Measurements from ENCODE around the gene WNK2. TPM values are rescaled to one million over a fixed set of nuclear protein-coding genes. Genes with fewer than 3 reads are reported as not detected.

WNK2 gene
- total and polyA plus RNA-seq, 2 donors (not counting 3 experiments of a cell fraction or from before 2014, with no cell fraction given) = not detected

DNA sequence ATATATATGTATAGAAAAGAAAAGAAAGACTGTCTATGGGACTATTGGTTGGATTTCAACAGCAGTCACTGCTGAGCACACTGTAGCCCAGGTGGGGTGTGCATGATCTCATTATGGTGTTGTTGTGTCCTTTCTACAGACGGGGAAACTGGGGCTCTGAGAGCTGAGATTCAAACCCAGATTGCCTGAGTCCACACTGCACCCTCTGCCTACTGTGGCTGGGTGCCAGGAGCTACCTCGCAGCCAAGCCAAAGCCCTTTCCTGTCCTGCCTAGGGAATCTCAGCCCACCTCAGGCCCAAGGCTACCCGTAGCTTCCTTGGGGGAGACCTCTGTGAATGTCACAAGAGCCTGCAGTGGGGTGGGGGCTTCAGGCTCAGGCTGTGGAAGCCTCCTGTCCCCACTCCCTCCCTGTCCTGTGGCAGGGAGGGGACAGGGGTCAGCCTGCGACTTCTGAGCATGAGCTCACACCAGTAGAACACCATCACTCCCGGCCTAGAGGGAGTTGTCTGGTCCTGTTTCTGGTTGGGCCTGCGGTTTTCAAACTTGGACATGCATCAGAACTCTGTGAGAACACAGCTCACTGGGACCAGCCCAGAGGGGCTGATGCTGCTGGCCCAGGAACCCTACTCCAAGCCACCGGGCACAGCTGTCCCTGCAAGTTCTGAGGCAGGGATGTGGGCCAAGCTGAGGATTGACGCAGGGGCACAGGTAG is 42.0 kb upstream of the WNK2 start:
- TF ChIP-seq POLR2AphosphoS5 (IDR thresholded peaks at IDR 0.05; ENCODE audit: insufficient read depth, low read depth, low read length) (no peak), EZH2 (IDR thresholded peaks at IDR 0.05; ENCODE audit: borderline replicate concordance, low read depth, low read length, severe bottlenecking) (no peak), JUN (IDR thresholded peaks at IDR 0.05; ENCODE audit: borderline replicate concordance, insufficient read depth, insufficient read length, low read depth) (no peak), GATA2 (IDR thresholded peaks at IDR 0.05; ENCODE audit: insufficient read depth, insufficient read length, low read depth, low read length) (no peak), POLR2A (IDR thresholded peaks at IDR 0.05; ENCODE audit: low read depth, low read length) (no peak), FOS (IDR thresholded peaks at IDR 0.05; ENCODE audit: borderline replicate concordance, insufficient read depth, low read length) (no peak), MYC (IDR thresholded peaks at IDR 0.05; ENCODE audit: low read depth, low read length) (no peak)
- TF ChIP-seq, protein P1, sequence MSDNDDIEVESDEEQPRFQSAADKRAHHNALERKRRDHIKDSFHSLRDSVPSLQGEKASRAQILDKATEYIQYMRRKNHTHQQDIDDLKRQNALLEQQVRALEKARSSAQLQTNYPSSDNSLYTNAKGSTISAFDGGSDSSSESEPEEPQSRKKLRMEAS (IDR thresholded peaks at IDR 0.05; ENCODE audit: insufficient read depth, insufficient read length) = no peak
- TF ChIP-seq, protein P2, sequence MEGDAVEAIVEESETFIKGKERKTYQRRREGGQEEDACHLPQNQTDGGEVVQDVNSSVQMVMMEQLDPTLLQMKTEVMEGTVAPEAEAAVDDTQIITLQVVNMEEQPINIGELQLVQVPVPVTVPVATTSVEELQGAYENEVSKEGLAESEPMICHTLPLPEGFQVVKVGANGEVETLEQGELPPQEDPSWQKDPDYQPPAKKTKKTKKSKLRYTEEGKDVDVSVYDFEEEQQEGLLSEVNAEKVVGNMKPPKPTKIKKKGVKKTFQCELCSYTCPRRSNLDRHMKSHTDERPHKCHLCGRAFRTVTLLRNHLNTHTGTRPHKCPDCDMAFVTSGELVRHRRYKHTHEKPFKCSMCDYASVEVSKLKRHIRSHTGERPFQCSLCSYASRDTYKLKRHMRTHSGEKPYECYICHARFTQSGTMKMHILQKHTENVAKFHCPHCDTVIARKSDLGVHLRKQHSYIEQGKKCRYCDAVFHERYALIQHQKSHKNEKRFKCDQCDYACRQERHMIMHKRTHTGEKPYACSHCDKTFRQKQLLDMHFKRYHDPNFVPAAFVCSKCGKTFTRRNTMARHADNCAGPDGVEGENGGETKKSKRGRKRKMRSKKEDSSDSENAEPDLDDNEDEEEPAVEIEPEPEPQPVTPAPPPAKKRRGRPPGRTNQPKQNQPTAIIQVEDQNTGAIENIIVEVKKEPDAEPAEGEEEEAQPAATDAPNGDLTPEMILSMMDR (IDR thresholded peaks at IDR 0.05; ENCODE audit: extremely low read depth in 1 of 2, insufficient read depth in 1 of 2, low read depth in 1 of 2, low read length in 2 of 2) = no peak
- Histone ChIP-seq H3K27me3 (ENCODE audit: control insufficient read depth in 2 of 2, insufficient read depth in 2 of 2, low read length in 2 of 2) (no peaks in the 10 kb centered on the region), H3K9me3 (replicated peaks; ENCODE audit: control insufficient read depth, insufficient read depth, low read length) (no peaks in the 10 kb centered on the region), H3K9me1 (replicated peaks; ENCODE audit: control insufficient read depth, extremely low read depth, insufficient read depth, low read length) (no peaks in the 10 kb centered on the region), H3K4me1 (ENCODE audit: control insufficient read depth, extremely low read depth, insufficient read depth, low read length) (peaks cover 3% of the 10 kb centered on the region), H3K79me2 (ENCODE audit: control insufficient read depth, insufficient read depth, low read length) (no peaks in the 10 kb centered on the region), H3K9ac (replicated peaks; ENCODE audit: extremely low read depth, insufficient read depth, low read length) (no peak overlapping the region), H3K4me3 (replicated peaks in 1 of 3; ENCODE audit: insufficient read depth in 1 of 3, low read depth in 1 of 3, low read length in 3 of 3) (no peak overlapping the region), H4K20me1 (replicated peaks; ENCODE audit: control insufficient read depth, extremely low read depth, insufficient read depth, low read length) (no peaks in the 10 kb centered on the region), H3K4me2 (ENCODE audit: insufficient read depth, low read length) (no peak overlapping the region), H2AFZ (ENCODE audit: low read depth, low read length) (no peak overlapping the region), H3K27ac (ENCODE audit: insufficient read depth, low read depth, low read length) (no peak overlapping the region), H3K36me3 (ENCODE audit: control insufficient read depth in 2 of 2, extremely low read depth in 1 of 2, insufficient read depth in 2 of 2, low read length in 2 of 2) (no peaks in the 10 kb centered on the region)
- FAIRE-seq (no peak), DNase-seq (ENCODE audit: low read depth, low spot score) (no peak)
- dilution Hi-C loops (cut with MboI; ENCODE audit: extremely low pct_ligation_motif_present, low sequenced_read_pairs) = no loop called here
- BruUV-seq (replicated peaks) = no TSS peak
- intact Hi-C loops (cut with micrococcal nuclease) = no loop called here
- POLR2A ChIA-PET = no interaction called here
- CTCF ChIA-PET = interaction anchor here (0.7 to 3.1 kb wide), 5 partner anchors 9 to 91 kb away, joined by 3 to 20 read pairs (median 3); no protein-coding TSS in a partner anchor

Measured in endothelial cell of umbilical vein (primary cell).